GM19238 (cell line): ENCODE measurements around the gene SFSWAP.
A peak's percentile ranks its signal among the peaks of the same experiment; 100 is the strongest.
"Not testable (repeated sequence)": the region's sequence is repeated elsewhere in the genome, so short reads cannot be mapped to it uniquely, and the experiment has no call there.

ENCODE experiments used
- DNase-seq: peaks from one replicate; pipeline ENCODE4 v3.0.0; 2011; ENCODE audit warnings: low spot score; ENCODE audit not compliant: insufficient read length

SFSWAP gene

GRCh38 chr12:131757111-131757510, 46.2 kb downstream of the SFSWAP start:
- no peak for DNase-seq

- no peak for DNase-seq
These were observed 47.3 kb downstream of the SFSWAP start for GRCh38 chr12:131758016-131758739.

GRCh38 chr12:131759176-131759575, 48.3 kb downstream of the SFSWAP start:
- no peak for DNase-seq

- no peak for DNase-seq
These were observed 50.7 kb downstream of the SFSWAP start for GRCh38 chr12:131761638-131762037.

- no peak for DNase-seq
These were observed 53.8 kb downstream of the SFSWAP start for GRCh38 chr12:131764738-131765137.

GRCh38 chr12:131765961-131766360, 55.1 kb downstream of the SFSWAP start:
- no peak for DNase-seq

GRCh38 chr12:131766382-131767107, 55.7 kb downstream of the SFSWAP start:
- DNase-seq = no peak

GRCh38 chr12:131770120-131770519, 59.2 kb downstream of the SFSWAP start:
- no peak for DNase-seq

- no peak for DNase-seq
These were observed 61.1 kb downstream of the SFSWAP start for GRCh38 chr12:131771965-131772364.

GRCh38 chr12:131773582-131774221, 62.8 kb downstream of the SFSWAP start:
- peak; percentile 65 for DNase-seq

- no peak for DNase-seq
These were observed 63.9 kb downstream of the SFSWAP start for GRCh38 chr12:131774576-131775391.

GRCh38 chr12:131775392-131776236, 64.7 kb downstream of the SFSWAP start:
- DNase-seq = no peak

GRCh38 chr12:131776237-131776889, 65.5 kb downstream of the SFSWAP start:
- DNase-seq = peak; percentile 39

- DNase-seq = not testable (repeated sequence)
These were observed 66.4 kb downstream of the SFSWAP start for GRCh38 chr12:131777269-131777668.

- no peak for DNase-seq
These were observed 68.1 kb downstream of the SFSWAP start for GRCh38 chr12:131779027-131779426.

GRCh38 chr12:131782061-131782460, 71.2 kb downstream of the SFSWAP start:
- no peak for DNase-seq

- DNase-seq = peak; percentile 39
These were observed 73.1 kb downstream of the SFSWAP start for GRCh38 chr12:131783915-131784541.

- DNase-seq = no peak
These were observed 74.2 kb downstream of the SFSWAP start for GRCh38 chr12:131784909-131785762.
